SHP77 treated with DMSO at 0.1 percent for 48 hours (cell line): ENCODE data around the gene DNAJC11.
A peak's percentile ranks its signal among the peaks of the same experiment; 100 is the strongest.

ENCODE experiments used
- DNase-seq: peaks from one replicate; lab custom pipeline; 2025; lab: John Stamatoyannopoulos, UW

The DNAJC11 gene

GRCh38 chr1:6624710-6625583 is 76.7 kb downstream of the DNAJC11 start, which contains the start of gene THAP3:
Gene THAP3 (plus strand): TSS chr1:6624868. CDS start chr1:6625219, 351 bp downstream.
- peak; percentile 30 for DNase-seq

- DNase-seq: no peak
Measured at GRCh38 chr1:6623269-6623965, 78.2 kb downstream of the DNAJC11 start.

GRCh38 chr1:6622396-6623152 is 79.0 kb downstream of the DNAJC11 start:
- no peak for DNase-seq

GRCh38 chr1:6621429-6622391 is 79.9 kb downstream of the DNAJC11 start:
- no peak for DNase-seq

GRCh38 chr1:6619045-6619444 is 82.6 kb downstream of the DNAJC11 start:
- DNase-seq: no peak

GRCh38 chr1:6614929-6615785 is 86.5 kb downstream of the DNAJC11 start:
- no peak for DNase-seq

- DNase-seq: no peak
Measured at GRCh38 chr1:6614019-6614928, 87.3 kb downstream of the DNAJC11 start.

- peak; percentile 95 for DNase-seq
Measured at GRCh38 chr1:6613361-6614018, 88.1 kb downstream of the DNAJC11 start, which contains the start of gene PHF13. Gene PHF13 (plus strand): TSS chr1:6613731. CDS start chr1:6614067, 336 bp downstream.

GRCh38 chr1:6612641-6613360 is 88.8 kb downstream of the DNAJC11 start:
- DNase-seq: no peak

- DNase-seq: no peak
Measured at GRCh38 chr1:6603915-6604558, 97.6 kb downstream of the DNAJC11 start.

- DNase-seq: no peak
Measured at GRCh38 chr1:6603238-6603914, 98.2 kb downstream of the DNAJC11 start.

GRCh38 chr1:6602669-6603237 is 98.9 kb downstream of the DNAJC11 start, which contains the start of gene KLHL21:
Gene KLHL21 (minus strand): TSS chr1:6602869. CDS start chr1:6602817, 52 bp downstream.
- peak; percentile 58 for DNase-seq

GRCh38 chr1:6601923-6602668 is 99.5 kb downstream of the DNAJC11 start:
- no peak for DNase-seq

- no peak for DNase-seq
Measured at GRCh38 chr1:6601049-6601922, 100.3 kb downstream of the DNAJC11 start.
